Activated CD4-positive, alpha-beta T cell treated with anti-CD3 and anti-CD28 coated beads, Interleukin-2, amount 50 U/mL, for 48 hours (primary cell): ENCODE results near the gene PARD6G.

Source experiments
- DNase-seq, 2 experiments: peaks; one replicate each; pipeline ENCODE4 v3.0.0-alpha.2; 2020

The PARD6G gene

DNA sequence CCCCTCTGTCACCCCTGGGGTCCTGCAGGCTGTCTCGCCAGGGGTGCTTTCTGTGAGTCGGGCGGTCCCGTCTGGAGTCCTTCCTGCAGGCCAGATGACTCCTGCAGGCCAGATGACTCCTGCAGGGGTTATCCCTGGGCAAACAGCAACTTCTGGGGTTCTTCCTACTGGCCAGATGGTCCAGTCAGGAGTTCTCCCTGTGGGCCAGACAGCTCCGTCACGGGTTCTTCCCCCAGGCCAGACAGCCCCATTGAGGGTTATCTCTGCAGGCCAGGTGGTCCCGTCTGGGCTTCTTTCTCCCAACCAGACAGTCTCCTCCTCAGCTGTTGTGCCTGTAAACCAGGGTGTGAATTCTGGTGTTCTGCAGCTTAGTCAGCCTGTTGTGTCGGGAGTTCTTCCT is 110.6 kb downstream of the PARD6G start:
- DNase-seq, result no peak

DNA sequence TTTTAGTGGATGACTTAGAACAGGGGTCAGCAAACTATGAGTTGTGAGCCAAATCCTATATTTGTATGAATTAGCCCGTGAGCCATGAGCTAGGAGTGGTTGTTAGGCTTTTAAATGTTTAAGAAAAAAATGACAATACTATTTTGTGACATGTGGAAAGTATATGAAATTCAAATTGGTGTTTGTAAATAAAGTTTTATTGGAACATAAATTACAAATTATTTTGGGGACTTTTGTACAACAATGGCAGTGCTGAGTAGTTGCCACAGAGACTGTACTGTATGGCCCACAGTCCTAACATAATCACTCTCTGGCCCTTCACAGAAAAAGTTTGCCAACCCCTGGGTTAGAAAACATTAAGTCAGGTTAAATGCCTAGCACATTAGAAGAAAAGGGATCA is 112.2 kb downstream of the PARD6G start:
- no peak for DNase-seq

DNA sequence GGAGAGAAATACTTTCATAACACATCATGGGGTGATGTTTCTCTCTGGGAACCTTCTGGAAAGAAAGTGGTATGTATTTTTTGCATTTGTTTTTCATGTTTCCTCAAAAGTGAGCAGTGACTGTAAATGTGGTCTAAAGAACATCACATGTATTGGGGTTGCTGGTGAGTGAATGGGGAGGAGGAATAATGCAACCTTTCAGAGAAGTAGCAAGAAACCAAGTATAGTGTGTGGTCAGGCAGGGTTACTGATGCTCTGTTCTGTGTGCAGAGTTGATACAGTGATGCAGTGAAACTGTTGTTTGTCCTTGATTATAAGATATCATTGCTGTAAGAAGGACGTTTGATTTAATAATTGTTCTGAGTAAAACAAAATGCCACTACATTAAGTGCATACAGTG is 114.2 kb downstream of the PARD6G start:
- no peak for DNase-seq

- no peak for DNase-seq
Measured at GRCh38 chr18:80132180-80132812, 115.0 kb downstream of the PARD6G start.

GRCh38 chr18:80130555-80130954 is 116.8 kb downstream of the PARD6G start:
- no peak for DNase-seq

DNA sequence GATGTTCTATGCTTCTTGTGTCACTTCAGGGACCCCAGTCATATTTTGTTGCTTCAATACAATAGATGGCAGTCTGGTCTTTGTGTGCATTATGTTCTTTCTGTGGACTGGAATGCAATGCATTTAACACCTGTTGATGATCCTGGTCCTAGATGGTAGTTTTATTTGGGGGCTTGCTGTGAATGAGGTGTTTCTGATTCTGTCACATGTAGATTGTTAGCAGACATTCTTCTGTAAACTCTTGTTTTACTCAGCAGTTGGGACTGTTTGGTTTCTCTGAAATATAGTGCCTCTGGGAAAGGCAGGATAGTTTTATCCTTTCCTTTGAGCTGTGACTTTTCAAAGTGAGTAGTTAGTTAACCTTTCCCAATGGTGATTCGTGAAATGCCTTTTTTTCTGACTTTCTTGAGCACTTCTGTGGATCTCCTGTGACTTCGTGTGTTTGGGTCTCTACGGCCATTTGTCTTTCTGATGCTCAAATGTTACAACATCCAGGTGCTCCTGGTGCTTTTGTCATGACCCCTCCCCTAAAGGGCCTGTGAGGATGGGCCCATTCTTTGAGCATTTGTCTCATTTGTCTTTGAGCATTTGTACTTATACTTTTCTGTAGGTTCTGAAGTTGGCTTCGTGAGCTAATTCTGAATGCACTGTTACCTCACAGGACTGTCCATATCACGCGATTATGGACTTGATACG is 117.5 kb downstream of the PARD6G start:
- DNase-seq, result no peak

GRCh38 chr18:80127635-80128034 is 119.7 kb downstream of the PARD6G start:
- DNase-seq, result no peak

DNA sequence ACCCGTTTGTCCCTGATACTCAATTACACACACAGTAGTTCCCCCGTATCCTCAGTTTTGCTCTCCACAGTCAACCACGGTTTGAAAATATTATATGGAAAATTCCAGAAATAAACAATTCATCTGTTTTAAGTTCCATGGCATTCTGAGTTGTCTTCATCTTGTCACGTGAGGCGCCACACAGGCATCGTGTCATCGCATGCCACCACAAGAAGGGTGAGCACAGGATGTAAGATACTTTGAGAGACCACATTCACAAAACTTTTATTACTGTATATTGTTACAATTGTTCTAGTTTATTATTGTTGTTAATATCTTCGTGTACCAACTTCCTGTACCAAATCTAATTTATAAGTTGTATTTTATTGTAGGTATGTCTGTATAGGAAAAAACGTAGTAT is 120.5 kb downstream of the PARD6G start:
- no peak for DNase-seq

GRCh38 chr18:80124131-80124530 is 123.2 kb downstream of the PARD6G start:
- no peak for DNase-seq

DNA sequence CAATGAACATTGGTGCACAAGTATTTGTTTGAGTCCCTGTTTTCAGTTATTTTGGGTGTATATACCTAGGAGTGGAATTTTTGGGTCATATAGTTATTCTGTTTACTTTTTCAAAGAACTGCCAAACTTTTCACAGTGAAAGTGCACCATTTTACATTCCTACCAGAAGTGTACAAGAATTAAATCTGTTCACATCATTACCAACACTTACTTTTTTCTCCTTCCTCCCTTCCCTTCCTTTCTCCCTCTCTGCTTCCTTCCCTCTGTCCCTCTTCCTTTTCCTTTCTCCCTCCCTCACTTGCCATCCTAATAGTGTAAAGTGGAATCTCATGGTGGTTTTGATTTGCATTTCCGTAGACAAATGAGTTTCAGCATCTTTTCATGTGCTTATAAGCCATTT is 126.4 kb downstream of the PARD6G start:
- no peak for DNase-seq

DNA sequence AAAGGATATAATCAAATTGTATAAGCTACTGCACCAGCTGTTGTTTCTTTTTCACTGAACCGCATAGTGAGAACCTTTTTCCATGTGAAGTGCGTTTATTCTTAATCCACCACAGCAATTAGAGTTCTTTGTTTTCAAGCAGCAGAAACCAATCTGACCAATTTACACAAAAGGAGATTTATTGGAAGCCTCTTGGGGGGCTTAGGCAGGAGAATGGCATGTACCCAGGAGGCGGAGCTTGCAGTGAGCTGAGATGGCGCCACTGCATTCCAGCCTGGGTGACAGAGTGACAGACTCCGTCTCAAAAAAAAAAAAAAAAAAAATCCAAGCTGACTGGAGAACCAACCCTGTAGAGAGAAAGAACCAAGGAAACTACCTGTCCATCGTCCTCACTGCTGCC is 128.2 kb downstream of the PARD6G start:
- DNase-seq, result no peak

GRCh38 chr18:80115035-80115434 is 132.3 kb downstream of the PARD6G start:
- no peak for DNase-seq

- DNase-seq, result no peak
Measured at GRCh38 chr18:80112624-80113248, 134.6 kb downstream of the PARD6G start.

DNA sequence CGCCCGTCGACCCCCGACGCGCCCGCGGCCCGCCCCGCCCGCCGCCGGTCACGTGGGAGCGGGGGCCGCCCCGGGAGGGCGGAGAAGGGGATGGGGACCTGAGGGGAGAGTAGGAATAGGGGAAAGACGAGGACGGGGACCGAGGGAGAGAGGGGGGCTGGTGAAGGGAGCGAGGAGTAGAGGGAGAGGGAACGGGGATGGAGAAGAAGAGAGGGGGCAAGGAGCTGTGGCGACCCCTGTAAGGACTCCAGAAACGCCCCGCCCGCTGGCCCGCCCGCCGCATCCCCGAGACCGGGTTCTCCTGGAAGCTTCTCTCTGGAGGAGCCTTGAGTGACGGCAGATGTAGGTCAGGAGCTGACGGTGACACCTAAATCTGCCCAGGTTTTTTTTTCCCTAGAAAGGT is 137.6 kb downstream of the PARD6G start:
- DNase-seq, result peak; percentile 37 to 46

GRCh38 chr18:80108739-80109675 is 138.3 kb downstream of the PARD6G start, which contains the start of gene ADNP2:
TSS of gene ADNP2 (plus strand) at chr18:80109262. CDS start at chr18:80117543, 8,281 bp downstream.
- peak; percentile 81 to 88 for DNase-seq

GRCh38 chr18:80108121-80108536 is 139.2 kb downstream of the PARD6G start:
- DNase-seq, result no peak

DNA sequence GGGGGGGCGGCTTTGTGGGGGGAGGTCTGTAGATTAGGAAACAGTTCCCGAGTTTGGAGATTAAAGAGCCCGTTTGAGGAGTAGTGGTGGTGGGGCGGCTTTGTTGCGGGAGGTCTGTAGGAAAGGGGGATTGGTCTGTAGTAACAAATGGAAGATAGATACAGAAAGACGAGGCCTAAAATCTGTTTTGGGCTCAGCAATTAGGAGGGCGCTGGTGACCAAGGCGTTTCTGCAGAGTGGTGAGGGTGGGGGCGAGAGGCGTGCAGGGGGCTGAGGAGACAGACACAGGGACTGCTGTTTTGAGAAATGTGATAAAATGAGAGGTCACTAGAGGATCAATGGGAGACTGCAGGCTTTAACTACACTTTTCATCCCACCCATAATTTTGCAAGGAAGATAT is 139.9 kb downstream of the PARD6G start:
- no peak for DNase-seq
